ENCODE results near the gene ASIC4.

ASIC4 gene

GRCh38 chr2:219541611-219542180 is 27.4 kb downstream of the ASIC4 start:
- Mint-ChIP-seq H3K27ac (no peak overlapping the region), H3K36me3 (ENCODE audit: low read depth) (peaks cover 8% of the 10 kb centered on the region), H3K27me3 (peaks cover 18% of the 10 kb centered on the region)

DNA sequence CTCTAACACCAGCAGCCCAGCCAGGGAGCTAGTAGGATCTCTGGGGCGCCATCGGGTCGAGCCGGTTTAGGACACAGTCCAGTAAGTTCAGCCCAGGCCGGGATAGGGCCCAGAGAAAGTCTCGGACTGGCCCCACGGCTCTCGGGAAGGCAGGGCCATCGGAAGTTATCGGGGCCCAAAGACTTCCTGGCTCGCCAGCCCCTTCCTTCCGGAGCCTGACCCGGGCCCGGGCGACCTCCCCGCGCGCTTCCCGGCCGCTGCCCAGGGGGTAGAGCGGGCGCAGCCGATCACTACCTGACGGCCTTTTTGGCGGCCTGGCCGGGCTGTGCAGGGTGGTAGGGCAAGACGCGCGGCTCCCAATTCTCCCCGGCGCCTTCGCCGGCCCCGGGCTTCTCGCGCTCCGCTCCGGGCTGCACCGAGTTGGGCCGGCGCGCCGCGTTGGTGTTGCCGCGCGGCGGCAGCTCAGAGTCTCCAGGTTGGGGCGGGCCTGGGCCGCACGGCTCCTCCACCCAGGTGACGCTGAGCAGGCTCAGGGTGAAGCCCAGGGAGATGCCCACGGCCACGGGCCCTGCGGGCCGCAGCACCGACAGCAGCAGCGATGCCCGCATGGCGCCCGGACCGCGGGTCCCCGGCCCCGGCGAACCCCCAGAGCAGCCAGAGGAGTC is 28.8 kb downstream of the ASIC4 start:
- H3K4me3 Mint-ChIP-seq = peak overlapping the region; percentile 90
- peaks cover 8% of the 10 kb centered on the region for H3K36me3 Mint-ChIP-seq (ENCODE audit: low read depth)
- H3K27me3 Mint-ChIP-seq = peaks cover 22% of the 10 kb centered on the region
- H3K27ac Mint-ChIP-seq = no peak overlapping the region
- H3K9me3 Mint-ChIP-seq = no peaks in the 10 kb centered on the region
- H3K4me1 Mint-ChIP-seq (ENCODE audit: low read depth) = peaks cover 26% of the 10 kb centered on the region

More at GRCh38 chr2:219541611-219542180, 27.4 kb downstream of the ASIC4 start:
- peak overlapping the region; percentile 90 for H3K4me3 Mint-ChIP-seq
- H3K4me1 Mint-ChIP-seq (ENCODE audit: low read depth) = peaks cover 26% of the 10 kb centered on the region
- H3K9me3 Mint-ChIP-seq = no peaks in the 10 kb centered on the region

GRCh38 chr2:219543596-219544358 is 29.5 kb downstream of the ASIC4 start, which contains the start of the genes CHPF and TMEM198:
CHPF (minus strand) TSS chr2:219543809; CDS start chr2:219543538, 271 bp downstream.
TMEM198 (plus strand) TSS chr2:219544028; CDS start chr2:219544728, 700 bp downstream.
- Mint-ChIP-seq H3K27ac (peak within 1 kb of the TSS; percentile 11), H3K9me3 (no peaks in the 10 kb centered on the region), H3K4me1 (ENCODE audit: low read depth) (peaks cover 26% of the 10 kb centered on the region), H3K27me3 (peaks cover 29% of the 10 kb centered on the region), H3K4me3 (peak within 1 kb of the TSS; percentile 90), H3K36me3 (ENCODE audit: low read depth) (peaks cover 5% of the 10 kb centered on the region)

GRCh38 chr2:219544567-219544966 is 30.3 kb downstream of the ASIC4 start:
- H3K4me3 Mint-ChIP-seq = peak overlapping the region; percentile 90
- no peaks in the 10 kb centered on the region for H3K9me3 Mint-ChIP-seq
- peaks cover 33% of the 10 kb centered on the region for H3K27me3 Mint-ChIP-seq
- H3K36me3 Mint-ChIP-seq (ENCODE audit: low read depth) = no peaks in the 10 kb centered on the region
- H3K27ac Mint-ChIP-seq = peak overlapping the region; percentile 11
- peaks cover 26% of the 10 kb centered on the region for H3K4me1 Mint-ChIP-seq (ENCODE audit: low read depth)

- H3K27me3 Mint-ChIP-seq = peaks cover 33% of the 10 kb centered on the region
- H3K9me3 Mint-ChIP-seq = no peaks in the 10 kb centered on the region
- H3K27ac Mint-ChIP-seq = no peak overlapping the region
- no peak overlapping the region for H3K4me3 Mint-ChIP-seq
- H3K36me3 Mint-ChIP-seq (ENCODE audit: low read depth) = no peaks in the 10 kb centered on the region
- H3K4me1 Mint-ChIP-seq (ENCODE audit: low read depth) = peaks cover 26% of the 10 kb centered on the region
Observed at GRCh38 chr2:219545295-219545942, 31.1 kb downstream of the ASIC4 start.

GRCh38 chr2:219545943-219546352 is 31.7 kb downstream of the ASIC4 start:
- H3K4me3 Mint-ChIP-seq = no peak overlapping the region
- H3K4me1 Mint-ChIP-seq (ENCODE audit: low read depth) = peaks cover 26% of the 10 kb centered on the region
- H3K27ac Mint-ChIP-seq = no peak overlapping the region
- H3K9me3 Mint-ChIP-seq = no peaks in the 10 kb centered on the region
- no peaks in the 10 kb centered on the region for H3K36me3 Mint-ChIP-seq (ENCODE audit: low read depth)
- H3K27me3 Mint-ChIP-seq = peaks cover 36% of the 10 kb centered on the region

DNA sequence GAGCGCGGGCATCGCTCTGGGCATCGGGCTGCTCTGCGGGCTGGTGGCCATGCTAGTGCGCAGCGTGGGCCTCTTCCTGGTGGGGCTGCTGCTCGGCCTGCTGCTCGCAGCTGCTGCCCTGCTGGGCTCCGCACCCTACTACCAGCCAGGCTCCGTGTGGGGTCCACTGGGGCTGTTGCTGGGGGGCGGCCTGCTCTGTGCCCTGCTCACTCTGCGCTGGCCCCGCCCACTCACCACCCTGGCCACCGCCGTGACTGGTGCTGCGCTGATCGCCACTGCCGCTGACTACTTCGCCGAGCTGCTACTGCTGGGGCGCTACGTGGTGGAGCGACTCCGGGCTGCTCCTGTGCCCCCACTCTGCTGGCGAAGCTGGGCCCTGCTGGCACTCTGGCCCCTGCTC is 33.3 kb downstream of the ASIC4 start:
- Mint-ChIP-seq H3K27ac (no peak overlapping the region), H3K4me3 (no peak overlapping the region), H3K36me3 (ENCODE audit: low read depth) (no peaks in the 10 kb centered on the region), H3K4me1 (ENCODE audit: low read depth) (peaks cover 18% of the 10 kb centered on the region), H3K27me3 (peaks cover 42% of the 10 kb centered on the region), H3K9me3 (no peaks in the 10 kb centered on the region)

- H3K9me3 Mint-ChIP-seq = no peaks in the 10 kb centered on the region
- H3K4me1 Mint-ChIP-seq (ENCODE audit: low read depth) = peaks cover 15% of the 10 kb centered on the region
- H3K27ac Mint-ChIP-seq = no peak overlapping the region
- no peak overlapping the region for H3K4me3 Mint-ChIP-seq
- peaks cover 51% of the 10 kb centered on the region for H3K27me3 Mint-ChIP-seq
- H3K36me3 Mint-ChIP-seq (ENCODE audit: low read depth) = no peaks in the 10 kb centered on the region
Observed at GRCh38 chr2:219548990-219549389, 34.7 kb downstream of the ASIC4 start.

- H3K27me3 Mint-ChIP-seq = peaks cover 52% of the 10 kb centered on the region
- H3K36me3 Mint-ChIP-seq (ENCODE audit: low read depth) = no peaks in the 10 kb centered on the region
- no peaks in the 10 kb centered on the region for H3K9me3 Mint-ChIP-seq
- no peak overlapping the region for H3K27ac Mint-ChIP-seq
- H3K4me1 Mint-ChIP-seq (ENCODE audit: low read depth) = peaks cover 10% of the 10 kb centered on the region
- no peak overlapping the region for H3K4me3 Mint-ChIP-seq
Observed at GRCh38 chr2:219549619-219550018, 35.3 kb downstream of the ASIC4 start.

DNA sequence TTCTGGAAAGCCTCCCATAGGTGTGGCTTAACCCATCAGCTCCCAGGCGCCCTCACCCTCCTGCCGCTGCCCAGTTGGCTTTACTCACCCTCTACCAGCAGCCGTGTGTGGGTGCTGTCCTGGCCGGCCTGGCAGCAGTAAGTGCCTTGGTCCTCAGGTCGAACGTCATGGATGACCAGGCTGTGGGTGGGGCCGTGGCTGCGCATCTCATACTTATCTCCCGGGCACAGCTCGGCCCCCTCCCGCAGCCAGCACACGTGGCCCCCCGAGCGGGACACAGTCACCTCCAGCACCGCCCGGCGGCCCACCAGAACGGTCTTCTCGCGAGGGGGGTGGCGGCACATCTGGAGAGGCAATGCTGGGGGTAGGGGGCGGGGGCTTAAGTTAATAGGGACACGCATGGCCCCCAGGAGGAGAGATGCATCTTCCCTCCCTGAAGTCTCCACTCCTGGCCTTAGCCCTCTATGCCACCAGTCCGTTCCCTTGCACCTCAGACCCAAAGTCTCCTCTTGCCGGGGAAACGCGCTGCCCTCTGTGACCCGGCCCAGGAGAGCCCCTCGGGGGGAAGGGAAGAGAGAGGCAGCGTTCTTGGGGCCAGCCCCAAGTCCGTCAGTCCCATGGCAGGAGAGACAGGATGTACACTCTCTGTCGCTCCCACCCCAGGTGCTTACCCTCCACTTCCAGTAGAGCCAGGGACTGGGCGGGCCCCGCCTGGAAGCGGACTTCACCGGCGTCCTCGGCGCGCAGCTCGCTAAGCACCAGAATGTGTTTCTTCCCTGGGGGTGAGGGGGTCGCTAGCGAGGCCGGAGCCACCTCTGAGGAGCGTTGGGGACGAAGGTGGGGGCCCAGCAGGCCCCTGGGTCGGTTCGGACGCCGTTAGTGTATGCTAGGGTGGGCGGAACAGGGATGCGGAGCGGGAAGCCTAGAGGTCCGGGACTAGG is 37.4 kb downstream of the ASIC4 start:
- Mint-ChIP-seq H3K27me3 (peaks cover 37% of the 10 kb centered on the region), H3K4me1 (ENCODE audit: low read depth) (peaks cover 6% of the 10 kb centered on the region), H3K4me3 (peak overlapping the region; percentile 53), H3K9me3 (no peaks in the 10 kb centered on the region), H3K36me3 (ENCODE audit: low read depth) (no peaks in the 10 kb centered on the region), H3K27ac (peak overlapping the region; percentile 21)

DNA sequence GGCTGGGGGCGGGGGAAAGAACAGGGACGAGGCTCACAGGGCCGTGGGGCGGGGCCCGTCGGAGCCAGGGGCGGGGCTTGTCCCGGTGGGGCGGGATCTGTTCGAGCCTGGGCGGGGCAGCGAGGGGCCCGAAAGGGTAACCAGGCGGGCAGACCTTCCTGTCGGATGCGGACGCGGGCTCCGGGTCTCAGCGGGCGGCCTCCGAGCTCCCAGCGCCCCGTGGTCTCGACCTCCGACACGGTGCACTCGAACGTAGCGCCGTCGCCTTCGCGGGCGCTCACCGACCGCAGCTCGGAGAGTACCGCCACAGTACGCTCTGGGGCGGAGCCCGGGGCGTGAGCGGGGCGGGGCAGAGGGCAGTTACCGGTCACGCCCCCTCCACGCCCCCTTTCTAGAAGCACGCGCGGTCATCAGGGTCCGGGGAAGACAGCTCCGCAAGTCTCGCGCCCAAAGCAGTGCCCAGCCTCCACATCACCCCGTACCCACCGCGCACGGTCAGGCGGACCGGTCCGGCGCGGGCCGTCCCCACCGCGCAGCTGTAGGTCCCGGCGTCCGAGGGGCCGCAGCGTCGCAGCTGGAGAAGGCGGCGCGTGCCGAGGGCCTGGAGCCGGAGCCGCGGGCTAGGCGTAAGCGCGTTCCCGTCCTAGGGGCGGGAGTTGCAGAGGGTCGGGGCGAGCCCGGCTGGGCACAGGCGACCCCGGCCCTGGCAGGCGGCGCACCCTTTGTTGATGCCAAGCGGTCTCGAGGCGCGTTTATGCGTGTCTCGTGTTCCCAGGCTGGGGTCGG is 38.3 kb downstream of the ASIC4 start:
- no peak overlapping the region for H3K27ac Mint-ChIP-seq
- H3K9me3 Mint-ChIP-seq = no peaks in the 10 kb centered on the region
- H3K27me3 Mint-ChIP-seq = peaks cover 33% of the 10 kb centered on the region

GRCh38 chr2:219553168-219553417 is 38.8 kb downstream of the ASIC4 start:
- H3K4me3 Mint-ChIP-seq = no peak overlapping the region
- H3K36me3 Mint-ChIP-seq (ENCODE audit: low read depth) = no peaks in the 10 kb centered on the region
- peaks cover 32% of the 10 kb centered on the region for H3K27me3 Mint-ChIP-seq
- H3K9me3 Mint-ChIP-seq = no peaks in the 10 kb centered on the region
- H3K27ac Mint-ChIP-seq = no peak overlapping the region
- H3K4me1 Mint-ChIP-seq (ENCODE audit: low read depth) = peaks cover 6% of the 10 kb centered on the region

More for the DNA sequence above, 38.3 kb downstream of the ASIC4 start:
- Mint-ChIP-seq H3K4me1 (ENCODE audit: low read depth) (peaks cover 6% of the 10 kb centered on the region), H3K36me3 (ENCODE audit: low read depth) (no peaks in the 10 kb centered on the region), H3K4me3 (peak overlapping the region; percentile 53)

DNA sequence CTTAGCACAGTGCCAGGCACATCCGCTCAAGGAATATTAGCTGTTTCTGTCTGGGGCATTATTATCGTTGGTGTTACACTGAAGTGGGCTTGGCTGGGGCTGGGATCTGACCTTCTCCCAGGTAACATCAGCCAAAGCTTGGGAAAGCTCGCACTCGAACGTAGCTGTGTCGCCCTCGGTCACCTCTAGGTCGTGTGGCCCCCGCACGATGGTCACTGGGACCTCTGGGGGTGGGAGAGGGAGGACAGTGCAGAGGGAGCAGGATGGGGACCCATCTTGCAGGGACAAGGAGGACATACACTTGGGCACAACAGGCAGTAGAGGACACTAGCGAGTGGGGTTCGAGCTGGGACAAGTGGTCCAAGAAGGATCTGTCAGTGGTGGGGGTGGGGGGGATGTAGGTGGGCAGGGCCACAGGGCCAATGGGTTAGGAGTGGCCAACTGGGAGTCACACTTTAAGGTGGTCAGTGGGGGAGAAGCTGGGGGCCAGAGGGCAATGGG is 39.2 kb downstream of the ASIC4 start:
- Mint-ChIP-seq H3K4me3 (peak overlapping the region; percentile 33), H3K36me3 (ENCODE audit: low read depth) (no peaks in the 10 kb centered on the region), H3K27ac (no peak overlapping the region), H3K27me3 (peaks cover 28% of the 10 kb centered on the region), H3K4me1 (ENCODE audit: low read depth) (peaks cover 6% of the 10 kb centered on the region), H3K9me3 (no peaks in the 10 kb centered on the region)

Measured in stimulated activated naive CD8-positive, alpha-beta T cell treated with anti-CD3 and anti-CD28 coated beads, Interleukin-15, Interleukin-2, amounts not matched to agents 100 ng/mL and 50 ng/mL, for 24 hours (primary cell).